ENCODE data around the gene DIP2B. TPM values are rescaled to one million over a fixed set of nuclear protein-coding genes. Genes with fewer than 3 reads are reported as not detected.
"Not testable (repeated sequence)": the region's sequence is repeated elsewhere in the genome, so short reads cannot be mapped to it uniquely, and the experiment has no call there.

Gene DIP2B
- total RNA-seq, 5 donors from 2014 or later (not counting 1 experiment from before 2014, with no cell fraction given), result 27.5 to 46.0 (median 29.6) TPM

DNA sequence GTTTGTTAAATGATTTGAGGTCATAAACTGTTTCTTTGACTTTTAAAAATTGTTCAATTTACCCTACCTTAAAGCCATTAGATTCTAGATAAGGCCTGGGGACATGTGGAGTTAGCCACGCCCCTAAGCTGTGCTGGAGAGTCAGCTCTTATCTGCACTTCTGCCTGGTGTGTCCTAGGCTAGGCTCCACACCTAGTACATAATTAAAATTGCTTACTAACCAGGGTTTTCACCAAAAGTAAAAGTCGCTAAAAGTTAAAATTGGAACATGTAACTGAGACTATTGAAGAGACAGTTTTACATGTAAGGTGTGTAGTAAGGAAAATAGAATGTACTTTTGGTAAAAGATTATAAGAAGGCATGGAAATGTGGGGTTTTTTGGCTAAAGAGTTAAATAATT is 264.0 kb downstream of the DIP2B start:
- CTCF ChIA-PET, result interaction anchor here in 1 of 2 donors (0.5 kb wide), 1 partner anchor 26 kb away, joined by 3 read pairs; no protein-coding TSS in a partner anchor
- POLR2A ChIA-PET; H3K27ac ChIP-seq (ENCODE audit: low read length); H3K4me3 Mint-ChIP-seq; H3K9me3 ChIP-seq; H3K9me3 Mint-ChIP-seq; DNase-seq; H3K27ac Mint-ChIP-seq; ATAC-seq (replicated peaks in 1 of 4); H3K4me3 ChIP-seq (ENCODE audit: control insufficient read depth in 1 of 2, extremely low read depth in 1 of 2, low read length in 1 of 2); H3K27me3 Mint-ChIP-seq; H3K27me3 ChIP-seq (replicated peaks in 1 of 2; ENCODE audit: control insufficient read depth in 2 of 2, extremely low read depth in 1 of 2, insufficient read depth in 2 of 2, low read length in 1 of 2): not testable (repeated sequence)
- Histone ChIP-seq H3K36me3 (ENCODE audit: control insufficient read depth in 2 of 2, extremely low read depth in 1 of 2, insufficient read depth in 1 of 2, low read length in 1 of 2) (peaks cover 4 to 11% of the 10 kb centered on the region in 2 donors), H3K4me1 (ENCODE audit: control insufficient read depth in 1 of 2, extremely low read depth in 1 of 2, insufficient read depth in 2 of 2, low read length in 2 of 2) (peaks cover 2 to 23% of the 10 kb centered on the region in 2 experiments)
- 86% methylated on average over 1 of the region's 2 CpGs for WGBS (ENCODE audit: insufficient coverage)
- H3K4me1 Mint-ChIP-seq, result peaks cover 32 to 49% (median 43%) of the 10 kb centered on the region in 3 donors
- H3K36me3 Mint-ChIP-seq, result peaks cover 25% of the 10 kb centered on the region

DNA sequence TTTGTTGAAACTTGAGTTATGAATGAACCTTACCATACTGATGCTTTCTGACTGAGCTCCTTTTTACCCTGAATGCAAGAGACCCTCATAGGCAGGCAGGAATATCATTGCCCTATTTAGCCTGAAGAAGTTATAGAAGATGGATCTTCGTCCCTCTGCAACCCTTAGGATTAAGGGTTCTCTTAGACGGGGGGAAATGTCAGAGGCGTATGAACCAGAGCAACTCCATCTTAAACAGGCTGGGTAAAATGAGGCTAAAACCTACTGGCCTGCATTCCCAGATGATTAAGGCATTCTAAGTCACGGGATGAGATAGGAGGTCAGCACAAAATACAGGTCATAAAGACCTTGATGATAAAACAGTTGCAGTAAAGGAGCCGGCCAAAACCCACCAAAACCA is 266.6 kb downstream of the DIP2B start:
- H3K27me3 ChIP-seq (replicated peaks in 1 of 2; ENCODE audit: control insufficient read depth in 2 of 2, extremely low read depth in 1 of 2, insufficient read depth in 2 of 2, low read length in 1 of 2), result no peaks in the 10 kb centered on the region
- H3K36me3 ChIP-seq (ENCODE audit: control insufficient read depth in 2 of 2, extremely low read depth in 1 of 2, insufficient read depth in 1 of 2, low read length in 1 of 2), result peaks cover 4 to 11% of the 10 kb centered on the region in 2 donors
- peaks cover 33 to 43% (median 39%) of the 10 kb centered on the region in 3 donors for H3K4me1 Mint-ChIP-seq
- H3K4me1 ChIP-seq (ENCODE audit: control insufficient read depth in 1 of 2, extremely low read depth in 1 of 2, insufficient read depth in 2 of 2, low read length in 2 of 2), result peaks cover 0 to 11% of the 10 kb centered on the region in 2 experiments
- H3K27ac ChIP-seq (ENCODE audit: low read length), result no peak overlapping the region
- WGBS (ENCODE audit: insufficient coverage), result 94% methylated on average over 2 of the region's 5 CpGs
- no peak overlapping the region for H3K27ac Mint-ChIP-seq
- H3K9me3 ChIP-seq, result no peaks in the 10 kb centered on the region
- H3K4me3 Mint-ChIP-seq, result no peak overlapping the region
- no peaks in the 10 kb centered on the region for H3K9me3 Mint-ChIP-seq
- CTCF ChIA-PET, result interaction anchor here in 1 of 2 donors (0.6 kb wide), 1 partner anchor 242 kb away, joined by 5 read pairs; no protein-coding TSS in a partner anchor
- no peaks in the 10 kb centered on the region for H3K27me3 Mint-ChIP-seq
- ATAC-seq (replicated peaks in 1 of 4) (no peak), DNase-seq (no peak)
- peaks cover 26% of the 10 kb centered on the region for H3K36me3 Mint-ChIP-seq
- H3K4me3 ChIP-seq (ENCODE audit: control insufficient read depth in 1 of 2, extremely low read depth in 1 of 2, low read length in 1 of 2), result no peak overlapping the region
- POLR2A ChIA-PET, result interaction anchor here in 1 of 2 donors (0.6 kb wide), 1 partner anchor 407 kb away, joined by 3 read pairs; no protein-coding TSS in a partner anchor

DNA sequence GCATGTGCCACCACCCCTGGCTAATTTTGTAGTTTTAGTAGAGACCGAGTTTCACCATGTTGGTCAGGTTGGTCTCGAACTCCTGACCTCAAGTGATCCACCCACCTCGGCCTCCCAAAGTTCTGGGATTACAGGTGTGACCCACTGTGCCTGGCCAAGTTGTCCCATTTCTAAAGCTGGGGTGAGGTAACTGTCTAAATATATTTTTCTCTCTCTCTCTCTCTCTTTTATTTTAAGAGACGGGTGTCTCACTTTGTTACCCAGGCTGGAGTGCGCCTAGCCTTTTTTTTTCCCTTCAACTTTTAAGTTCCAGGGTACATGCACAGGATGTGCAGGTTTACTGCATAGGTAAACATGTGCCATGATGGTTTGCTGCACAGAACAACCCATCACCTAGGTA is 267.7 kb downstream of the DIP2B start:
- no peak overlapping the region for H3K4me3 Mint-ChIP-seq
- WGBS (ENCODE audit: insufficient coverage), result no CpG with 5 or more reads among the region's 5 CpGs
- no peaks in the 10 kb centered on the region for H3K9me3 ChIP-seq
- no peaks in the 10 kb centered on the region for H3K27me3 Mint-ChIP-seq
- H3K9me3 Mint-ChIP-seq, result no peaks in the 10 kb centered on the region
- H3K4me1 ChIP-seq (ENCODE audit: control insufficient read depth in 1 of 2, extremely low read depth in 1 of 2, insufficient read depth in 2 of 2, low read length in 2 of 2), result peaks cover 0 to 4% of the 10 kb centered on the region in 2 experiments
- no peak overlapping the region for H3K4me3 ChIP-seq (ENCODE audit: control insufficient read depth in 1 of 2, extremely low read depth in 1 of 2, low read length in 1 of 2)
- no peak overlapping the region for H3K27ac ChIP-seq (ENCODE audit: low read length)
- no peak overlapping the region for H3K27ac Mint-ChIP-seq
- POLR2A ChIA-PET, result interaction anchor here in 1 of 2 donors (0.5 kb wide), 1 partner anchor 630 kb away, joined by 9 read pairs; no protein-coding TSS in a partner anchor
- peaks cover 26 to 45% (median 40%) of the 10 kb centered on the region in 3 donors for H3K4me1 Mint-ChIP-seq
- peaks cover 4 to 11% of the 10 kb centered on the region in 2 donors for H3K36me3 ChIP-seq (ENCODE audit: control insufficient read depth in 2 of 2, extremely low read depth in 1 of 2, insufficient read depth in 1 of 2, low read length in 1 of 2)
- DNase-seq (no peak), ATAC-seq (replicated peaks in 1 of 4) (no peak)
- peaks cover 26% of the 10 kb centered on the region for H3K36me3 Mint-ChIP-seq
- CTCF ChIA-PET, result interaction anchor here in 1 of 2 donors (0.7 to 2.4 kb wide), 2 partner anchors 7 to 321 kb away, joined by 4 to 15 read pairs; no protein-coding TSS in a partner anchor
- no peaks in the 10 kb centered on the region for H3K27me3 ChIP-seq (replicated peaks in 1 of 2; ENCODE audit: control insufficient read depth in 2 of 2, extremely low read depth in 1 of 2, insufficient read depth in 2 of 2, low read length in 1 of 2)

DNA sequence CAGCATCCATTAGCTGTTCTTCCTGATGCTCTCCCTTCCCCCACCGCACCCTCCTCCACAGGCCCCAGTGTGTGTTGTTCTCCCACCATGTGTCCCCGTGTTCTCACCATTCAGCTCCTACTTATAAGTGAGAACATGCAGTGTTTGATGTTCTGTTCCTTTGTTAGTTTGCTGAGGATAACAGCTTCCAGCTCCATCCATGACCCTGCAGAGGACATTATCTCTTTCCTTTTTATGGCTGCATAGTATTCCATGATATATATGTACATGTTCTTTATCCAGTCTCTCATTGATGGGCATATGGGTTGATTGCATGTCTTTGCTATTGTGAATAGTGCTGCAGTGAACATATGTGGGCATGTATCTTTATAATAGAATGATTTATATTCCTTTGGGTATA is 268.1 kb downstream of the DIP2B start:
- no peaks in the 10 kb centered on the region for H3K9me3 Mint-ChIP-seq
- no peak overlapping the region for H3K27ac Mint-ChIP-seq
- no peak overlapping the region for H3K27ac ChIP-seq (ENCODE audit: low read length)
- H3K9me3 ChIP-seq, result no peaks in the 10 kb centered on the region
- ATAC-seq (replicated peaks in 1 of 4) (no peak), DNase-seq (no peak)
- no peak overlapping the region for H3K4me3 ChIP-seq (ENCODE audit: control insufficient read depth in 1 of 2, extremely low read depth in 1 of 2, low read length in 1 of 2)
- CTCF ChIA-PET, result interaction anchor here in 1 of 2 donors (0.7 to 2.4 kb wide), 2 partner anchors 8 to 322 kb away, joined by 4 to 15 read pairs; no protein-coding TSS in a partner anchor
- H3K27me3 Mint-ChIP-seq, result no peaks in the 10 kb centered on the region
- no peaks in the 10 kb centered on the region for H3K27me3 ChIP-seq (replicated peaks in 1 of 2; ENCODE audit: control insufficient read depth in 2 of 2, extremely low read depth in 1 of 2, insufficient read depth in 2 of 2, low read length in 1 of 2)
- H3K4me3 Mint-ChIP-seq, result no peak overlapping the region
- H3K4me1 Mint-ChIP-seq, result peaks cover 26 to 45% (median 39%) of the 10 kb centered on the region in 3 donors
- no CpG with 5 or more reads among the region's 2 CpGs for WGBS (ENCODE audit: insufficient coverage)
- POLR2A ChIA-PET, result interaction anchor here in 1 of 2 donors (0.5 kb wide), 1 partner anchor 630 kb away, joined by 9 read pairs; no protein-coding TSS in a partner anchor
- H3K36me3 ChIP-seq (ENCODE audit: control insufficient read depth in 2 of 2, extremely low read depth in 1 of 2, insufficient read depth in 1 of 2, low read length in 1 of 2), result peaks cover 4 to 11% of the 10 kb centered on the region in 2 donors
- H3K36me3 Mint-ChIP-seq, result peaks cover 26% of the 10 kb centered on the region
- peaks cover 0 to 4% of the 10 kb centered on the region in 2 experiments for H3K4me1 ChIP-seq (ENCODE audit: control insufficient read depth in 1 of 2, extremely low read depth in 1 of 2, insufficient read depth in 2 of 2, low read length in 2 of 2)

DNA sequence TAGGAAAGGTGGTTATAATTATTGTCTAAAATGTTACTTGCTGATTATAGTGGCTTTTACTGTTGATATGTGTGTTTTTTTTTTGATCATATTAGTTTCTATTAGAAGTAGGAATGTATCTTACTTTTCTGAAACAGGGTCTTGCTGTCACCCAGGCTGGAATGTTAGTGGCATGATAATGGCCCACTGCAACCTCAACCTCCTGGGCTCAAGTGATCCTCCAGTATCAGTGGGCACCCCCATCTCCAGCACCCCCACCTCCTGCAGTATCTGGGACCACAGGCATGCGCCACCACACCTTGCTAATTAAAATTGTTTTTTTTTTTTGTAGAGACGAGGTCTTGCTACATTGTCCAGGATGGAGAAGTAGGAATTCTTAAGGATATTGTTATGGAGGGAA is 270.5 kb downstream of the DIP2B start:
- Histone ChIP-seq H3K27me3 (replicated peaks in 1 of 2; ENCODE audit: control insufficient read depth in 2 of 2, extremely low read depth in 1 of 2, insufficient read depth in 2 of 2, low read length in 1 of 2) (no peaks in the 10 kb centered on the region), H3K4me3 (ENCODE audit: control insufficient read depth in 1 of 2, extremely low read depth in 1 of 2, low read length in 1 of 2) (no peak overlapping the region), H3K4me1 (ENCODE audit: control insufficient read depth in 1 of 2, extremely low read depth in 1 of 2, insufficient read depth in 2 of 2, low read length in 2 of 2) (peaks cover 0 to 7% of the 10 kb centered on the region in 2 experiments), H3K9me3 (no peaks in the 10 kb centered on the region), H3K36me3 (ENCODE audit: control insufficient read depth in 2 of 2, extremely low read depth in 1 of 2, insufficient read depth in 1 of 2, low read length in 1 of 2) (peaks cover 4 to 11% of the 10 kb centered on the region in 2 donors), H3K27ac (ENCODE audit: low read length) (no peak overlapping the region)
- ChIA-PET POLR2A (interaction anchor here in 1 of 2 donors (0.6 kb wide), 1 partner anchor 207 kb away, joined by 3 read pairs; no protein-coding TSS in a partner anchor), CTCF (interaction anchor here (0.7 to 2.4 kb wide), 2 partner anchors 10 to 12 kb away, joined by 3 to 15 read pairs; no protein-coding TSS in a partner anchor)
- ATAC-seq (replicated peaks in 1 of 4) (no peak), DNase-seq (no peak)
- no peaks in the 10 kb centered on the region for H3K9me3 Mint-ChIP-seq
- no peak overlapping the region for H3K4me3 Mint-ChIP-seq
- H3K4me1 Mint-ChIP-seq, result peaks cover 33 to 46% (median 40%) of the 10 kb centered on the region in 3 donors
- peaks cover 28% of the 10 kb centered on the region for H3K36me3 Mint-ChIP-seq
- WGBS (ENCODE audit: insufficient coverage), result no CpG with 5 or more reads among the region's 2 CpGs
- no peak overlapping the region for H3K27ac Mint-ChIP-seq
- no peaks in the 10 kb centered on the region for H3K27me3 Mint-ChIP-seq

DNA sequence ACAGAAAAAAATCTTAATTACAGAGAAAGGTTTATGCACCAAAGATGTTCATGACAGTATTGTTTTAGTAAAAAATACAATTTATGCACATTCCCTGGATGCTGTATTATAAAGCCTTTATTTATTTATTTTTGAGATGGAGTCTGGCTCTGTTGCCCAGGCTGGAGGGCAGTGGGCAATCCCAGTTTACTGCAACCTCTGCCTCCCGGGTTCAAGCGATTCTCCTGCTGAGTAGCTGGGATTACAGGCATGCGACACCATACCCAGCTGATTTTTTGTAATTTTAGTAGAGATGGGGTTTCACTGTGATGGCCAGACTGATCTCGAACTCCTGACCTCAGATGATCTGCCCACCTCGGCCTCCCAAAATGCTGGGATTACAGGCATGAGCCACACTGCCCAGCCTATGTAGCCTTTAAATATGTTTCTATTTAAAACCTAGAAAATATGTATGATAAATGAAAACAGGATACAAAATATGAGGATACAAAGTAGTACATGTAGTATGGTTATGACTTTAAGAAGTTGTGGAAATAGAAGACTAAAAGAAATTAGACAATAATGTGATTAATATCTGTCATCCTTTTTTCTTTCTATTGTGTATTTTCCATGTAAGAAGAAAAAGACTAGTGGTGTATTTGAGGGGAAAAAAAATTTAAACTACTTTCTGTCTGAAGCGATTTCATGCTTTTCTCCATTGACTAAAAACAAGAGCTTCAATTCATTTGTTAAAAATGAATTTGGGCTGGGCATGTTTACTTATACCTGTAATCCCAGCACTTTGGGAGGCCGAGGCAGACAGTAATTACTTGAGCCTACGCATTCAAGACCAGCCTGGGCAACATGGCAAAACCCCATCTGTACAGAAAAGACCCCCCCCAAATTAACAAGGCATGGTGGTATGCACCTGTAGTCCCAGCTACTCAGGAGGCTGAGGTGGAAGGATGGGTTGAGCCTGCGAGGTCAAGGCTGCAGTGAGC is 272.3 kb downstream of the DIP2B start:
- no peak overlapping the region for H3K27ac Mint-ChIP-seq

More for the DNA sequence above, 272.3 kb downstream of the DIP2B start:
- no peaks in the 10 kb centered on the region for H3K27me3 Mint-ChIP-seq
- Histone ChIP-seq H3K4me1 (ENCODE audit: control insufficient read depth in 1 of 2, extremely low read depth in 1 of 2, insufficient read depth in 2 of 2, low read length in 2 of 2) (peaks cover 0 to 7% of the 10 kb centered on the region in 2 experiments), H3K27ac (ENCODE audit: low read length) (no peak overlapping the region), H3K36me3 (ENCODE audit: control insufficient read depth in 2 of 2, extremely low read depth in 1 of 2, insufficient read depth in 1 of 2, low read length in 1 of 2) (peaks cover 1 to 3% of the 10 kb centered on the region in 2 donors), H3K9me3 (no peaks in the 10 kb centered on the region), H3K27me3 (replicated peaks in 1 of 2; ENCODE audit: control insufficient read depth in 2 of 2, extremely low read depth in 1 of 2, insufficient read depth in 2 of 2, low read length in 1 of 2) (no peaks in the 10 kb centered on the region), H3K4me3 (ENCODE audit: control insufficient read depth in 1 of 2, extremely low read depth in 1 of 2, low read length in 1 of 2) (no peak overlapping the region)
- H3K4me1 Mint-ChIP-seq, result peaks cover 33 to 42% (median 37%) of the 10 kb centered on the region in 3 donors
- CTCF ChIA-PET, result interaction anchor here in 1 of 2 donors (2.1 kb wide), 1 partner anchor 12 kb away, joined by 6 read pairs; no protein-coding TSS in a partner anchor
- H3K4me3 Mint-ChIP-seq, result no peak overlapping the region
- peaks cover 19% of the 10 kb centered on the region for H3K36me3 Mint-ChIP-seq
- POLR2A ChIA-PET, result interaction anchor here in 1 of 2 donors (0.5 kb wide), 1 partner anchor 13 kb away, joined by 3 read pairs; the partner anchor contains the start of gene ATF1
- H3K9me3 Mint-ChIP-seq, result no peaks in the 10 kb centered on the region
- 91% methylated on average over 4 of the region's 9 CpGs for WGBS (ENCODE audit: insufficient coverage)
- no peak for ATAC-seq (replicated peaks in 1 of 4)
- no peak for DNase-seq
